H9 (cell line): ENCODE results near the gene RUVBL1. TPM values are rescaled to one million over a fixed set of nuclear protein-coding genes. Genes with fewer than 3 reads are reported as not detected.

ENCODE experiments used
- DNase-seq: peaks from one replicate; pipeline ENCODE4 v3.0.0-alpha.2; 2017
- H2AFZ ChIP-seq: one replicate; pipeline ENCODE4 v1.6.1; 2013; ENCODE audit warnings: mild to moderate bottlenecking, low read length, control low read depth, moderate library complexity
- H2AK5ac ChIP-seq: 2 replicates; pipeline ENCODE4 v1.6.1; 2013; ENCODE audit warnings: low read length, control low read depth, mixed read lengths; ENCODE audit not compliant: insufficient read length
- H2BK120ac ChIP-seq: one replicate; pipeline ENCODE4 v1.6.1; 2013; ENCODE audit warnings: low read depth, mild to moderate bottlenecking, low read length, control low read depth, inconsistent platforms; ENCODE audit not compliant: poor library complexity, severe bottlenecking
- H2BK12ac ChIP-seq: 2 replicates; pipeline ENCODE4 v1.6.1; 2013; ENCODE audit warnings: low read length, control low read depth, mixed read lengths, low read depth; ENCODE audit not compliant: insufficient read length
- H2BK15ac ChIP-seq: 2 replicates; pipeline ENCODE4 v1.6.1; 2013; ENCODE audit warnings: low read depth, low read length, control low read depth
- H2BK20ac ChIP-seq: one replicate; pipeline ENCODE4 v1.6.1; 2013; ENCODE audit warnings: low read depth, mild to moderate bottlenecking, low read length, control low read depth, inconsistent platforms; ENCODE audit not compliant: poor library complexity, severe bottlenecking
- H2BK5ac ChIP-seq: 2 replicates; pipeline ENCODE4 v1.6.1; 2013; ENCODE audit warnings: low read length, control low read depth, mixed read lengths; ENCODE audit not compliant: insufficient read length
- H3K14ac ChIP-seq: 2 replicates; pipeline ENCODE4 v1.6.1; 2013; ENCODE audit warnings: low read length, control low read depth; ENCODE audit not compliant: insufficient read depth
- H3K18ac ChIP-seq: 2 replicates; pipeline ENCODE4 v1.6.1; 2013; ENCODE audit warnings: low read depth, mild to moderate bottlenecking, mixed read lengths, low read length, control low read depth; ENCODE audit not compliant: insufficient read length
- H3K23ac ChIP-seq: 2 replicates; pipeline ENCODE4 v1.6.1; 2013; ENCODE audit warnings: low read length, control low read depth, mixed read lengths, low read depth; ENCODE audit not compliant: insufficient read length
- H3K23me2 ChIP-seq: 2 replicates; pipeline ENCODE4 v1.6.1; 2013; ENCODE audit warnings: low read depth, mild to moderate bottlenecking, mixed read lengths, low read length, control low read depth; ENCODE audit not compliant: insufficient read length, poor library complexity, severe bottlenecking
- H3K27ac ChIP-seq: 2 replicates; pipeline ENCODE4 v1.5.1; 2013; ENCODE audit warnings: low read length, control low read depth, mixed read lengths, low read depth; ENCODE audit not compliant: insufficient read length
- H3K27me3 ChIP-seq: 2 replicates; pipeline ENCODE4 v1.6.1; 2013; ENCODE audit warnings: low read length, control low read depth, inconsistent platforms; ENCODE audit not compliant: insufficient read depth
- H3K4ac ChIP-seq: 2 replicates; pipeline ENCODE4 v1.6.1; 2013; ENCODE audit warnings: low read depth, mild to moderate bottlenecking, control low read depth, inconsistent platforms, low read length, moderate library complexity
- H3K4me1 ChIP-seq: 2 replicates; pipeline ENCODE4 v1.6.1; 2013; ENCODE audit warnings: low read length, control low read depth, inconsistent platforms; ENCODE audit not compliant: insufficient read depth
- H3K4me2 ChIP-seq: 2 replicates; pipeline ENCODE4 v1.6.1; 2013; ENCODE audit warnings: low read length, control low read depth, mixed read lengths; ENCODE audit not compliant: insufficient read length, insufficient read depth
- H3K56ac ChIP-seq: 2 replicates; pipeline ENCODE4 v1.6.1; 2013; ENCODE audit warnings: low read depth, mild to moderate bottlenecking, mixed read lengths, low read length, control low read depth; ENCODE audit not compliant: insufficient read length
- H3K79me1 ChIP-seq: 2 replicates; pipeline ENCODE4 v1.6.1; 2013; ENCODE audit warnings: low read depth, mild to moderate bottlenecking, moderate library complexity, low read length, control low read depth, inconsistent platforms; ENCODE audit not compliant: insufficient read depth, poor library complexity, severe bottlenecking
- H3K79me2 ChIP-seq: 2 replicates; pipeline ENCODE4 v1.6.1; 2013; ENCODE audit warnings: low read length, control low read depth, inconsistent platforms; ENCODE audit not compliant: insufficient read depth
- H3K9ac ChIP-seq: 2 replicates; pipeline ENCODE4 v1.6.1; 2013; ENCODE audit warnings: low read length, control low read depth, mixed read lengths; ENCODE audit not compliant: insufficient read length; ENCODE audit errors: extremely low read depth
- H3K9me3 ChIP-seq: one replicate; pipeline ENCODE4 v1.6.1; 2013; ENCODE audit warnings: low read depth, low read length, inconsistent platforms; ENCODE audit not compliant: control insufficient read depth
- H3T11ph ChIP-seq: one replicate; pipeline ENCODE4 v1.6.1; 2013; ENCODE audit warnings: mild to moderate bottlenecking, low read length, control low read depth, inconsistent platforms
- H4K20me1 ChIP-seq: one replicate; pipeline ENCODE4 v1.6.1; 2013; ENCODE audit not compliant: control insufficient read depth, insufficient read length, insufficient read depth
- H4K5ac ChIP-seq: 2 replicates; pipeline ENCODE4 v1.6.1; 2013; ENCODE audit warnings: low read depth, mild to moderate bottlenecking, mixed read lengths, low read length, control low read depth; ENCODE audit not compliant: insufficient read length
- H4K8ac ChIP-seq: replicated peaks from 2 replicates; pipeline ENCODE4 v1.6.1; 2013; ENCODE audit warnings: low read length, control low read depth, mixed read lengths, low read depth; ENCODE audit not compliant: insufficient read length
- H4K91ac ChIP-seq: 2 replicates; pipeline ENCODE4 v1.6.1; 2013; ENCODE audit warnings: low read depth, mild to moderate bottlenecking, moderate library complexity, mixed read lengths, low read length, control low read depth; ENCODE audit not compliant: insufficient read length
- H3K27ac Mint-ChIP-seq, 3 experiments: 2 replicates in 2 of 3; 3 replicates in 1 of 3; pipeline ENCODE4 v1.8.0; 2020 to 2021; ENCODE audit warnings: mixed read lengths in 3 of 3, mild to moderate bottlenecking in 1 of 3, moderate library complexity in 1 of 3
- H3K27me3 Mint-ChIP-seq: 2 replicates; pipeline ENCODE4 v1.8.0; 2021; ENCODE audit warnings: low read depth, mild to moderate bottlenecking, moderate library complexity, mixed read lengths
- H3K36me3 Mint-ChIP-seq, 3 experiments: 2 replicates in 2 of 3; 3 replicates in 1 of 3; pipeline ENCODE4 v1.8.0; 2020 to 2021; ENCODE audit warnings: low read depth in 3 of 3, mixed read lengths in 3 of 3; ENCODE audit not compliant: insufficient read depth in 1 of 3
- H3K4me1 Mint-ChIP-seq, 2 experiments: 2 replicates each; pipeline ENCODE4 v1.8.0; 2020; ENCODE audit warnings: mixed read lengths in 2 of 2
- H3K4me3 Mint-ChIP-seq, 2 experiments: 2 replicates in 1 of 2; 3 replicates in 1 of 2; pipeline ENCODE4 v1.8.0; 2020 to 2021; ENCODE audit warnings: mild to moderate bottlenecking in 2 of 2, mixed read lengths in 2 of 2, moderate library complexity in 1 of 2
- H3K9me3 Mint-ChIP-seq, 2 experiments: 2 replicates in 1 of 2; 3 replicates in 1 of 2; pipeline ENCODE4 v1.8.0; 2020; ENCODE audit warnings: mild to moderate bottlenecking in 2 of 2, mixed read lengths in 2 of 2, moderate library complexity in 1 of 2
- WGBS: extraction: QIAGEN DNeasy Blood & Tissue Kit; methylation state at CpG from one replicate; pipeline ENCODE4 v1.1.7; 2013; ENCODE audit warnings: missing lambda C conversion rate, low lambda C conversion rate, mixed read lengths; ENCODE audit not compliant: insufficient read length; ENCODE audit errors: extremely low coverage; 5-methylcytosine and 5-hydroxymethylcytosine counted together
- total RNA-seq: library from RNA; stranded (reverse); gene quantifications from 2 replicates; pipeline ENCODE4 v1.2.1, GENCODE V29; 2021
- TF ChIP-seq, protein P1 (sequence below): fragments of 200-600 bp; sonication (generic); conservative IDR thresholded peaks from 3 replicates; pipeline ENCODE4 v1.8.0; 2021; ENCODE audit warnings: antibody characterized with exemption, mild to moderate bottlenecking

Gene RUVBL1
- total RNA-seq, 1 experiment from 2014 or later = 99.6 TPM

DNA sequence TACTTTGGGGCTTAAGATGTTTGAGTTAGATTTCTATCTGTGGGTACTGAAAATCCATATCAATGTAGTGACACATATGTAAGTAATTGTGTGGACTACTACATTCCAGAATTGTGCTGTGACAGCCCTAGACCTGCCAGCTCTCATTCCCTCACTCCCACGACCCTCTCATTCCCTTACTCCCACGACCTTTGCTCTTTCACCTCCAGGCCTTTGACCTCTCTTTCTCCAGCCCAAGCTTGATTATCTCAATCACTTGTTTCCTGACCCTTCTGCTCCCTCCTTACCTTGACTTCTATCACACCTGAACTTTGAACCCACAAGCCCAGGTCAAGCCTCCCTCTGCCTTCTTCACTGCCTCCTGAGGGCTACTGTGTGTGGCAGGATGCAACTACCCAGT lies 3.6 kb upstream of the RUVBL1 start:
- no peak overlapping the region for H4K5ac ChIP-seq
- Mint-ChIP-seq H3K27ac (no peak overlapping the region; a peak in 1 of 7 replicates), H3K4me1 (peaks cover 4 to 11% of the 10 kb centered on the region in 2 experiments; a peak in 3 of 4 replicates), H3K36me3 (no peaks in the 10 kb centered on the region), H3K27me3 (peaks cover 14% of the 10 kb centered on the region), H3K9me3 (peaks cover 4% of the 10 kb centered on the region in 2 experiments; a peak in 1 of 5 replicates), H3K4me3 (no peak overlapping the region)
- H3K23ac ChIP-seq = no peak overlapping the region
- H4K20me1 ChIP-seq = no peaks in the 10 kb centered on the region
- no peaks in the 10 kb centered on the region for H3K4me1 ChIP-seq
- no peak overlapping the region for H3K4me2 ChIP-seq
- H3K9ac ChIP-seq = no peak overlapping the region
- H3K79me2 ChIP-seq = peaks cover 8% of the 10 kb centered on the region; the same call in 1 of the 2 replicates
- no peak overlapping the region for H3K56ac ChIP-seq
- TF ChIP-seq, protein P1, sequence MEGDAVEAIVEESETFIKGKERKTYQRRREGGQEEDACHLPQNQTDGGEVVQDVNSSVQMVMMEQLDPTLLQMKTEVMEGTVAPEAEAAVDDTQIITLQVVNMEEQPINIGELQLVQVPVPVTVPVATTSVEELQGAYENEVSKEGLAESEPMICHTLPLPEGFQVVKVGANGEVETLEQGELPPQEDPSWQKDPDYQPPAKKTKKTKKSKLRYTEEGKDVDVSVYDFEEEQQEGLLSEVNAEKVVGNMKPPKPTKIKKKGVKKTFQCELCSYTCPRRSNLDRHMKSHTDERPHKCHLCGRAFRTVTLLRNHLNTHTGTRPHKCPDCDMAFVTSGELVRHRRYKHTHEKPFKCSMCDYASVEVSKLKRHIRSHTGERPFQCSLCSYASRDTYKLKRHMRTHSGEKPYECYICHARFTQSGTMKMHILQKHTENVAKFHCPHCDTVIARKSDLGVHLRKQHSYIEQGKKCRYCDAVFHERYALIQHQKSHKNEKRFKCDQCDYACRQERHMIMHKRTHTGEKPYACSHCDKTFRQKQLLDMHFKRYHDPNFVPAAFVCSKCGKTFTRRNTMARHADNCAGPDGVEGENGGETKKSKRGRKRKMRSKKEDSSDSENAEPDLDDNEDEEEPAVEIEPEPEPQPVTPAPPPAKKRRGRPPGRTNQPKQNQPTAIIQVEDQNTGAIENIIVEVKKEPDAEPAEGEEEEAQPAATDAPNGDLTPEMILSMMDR = no peak
- DNase-seq = no peak
- H3K14ac ChIP-seq = no peak overlapping the region
- H3K79me1 ChIP-seq = peaks cover 5% of the 10 kb centered on the region
- no peak overlapping the region for H2BK12ac ChIP-seq
- no peak overlapping the region for H3K27ac ChIP-seq
- no peak overlapping the region for H2BK20ac ChIP-seq
- H2BK15ac ChIP-seq = no peak overlapping the region
- H2BK5ac ChIP-seq = no peak overlapping the region
- no peaks in the 10 kb centered on the region for H3K9me3 ChIP-seq
- peaks cover 5% of the 10 kb centered on the region for H3K23me2 ChIP-seq
- WGBS = no CpG with 5 or more reads among the region's 2 CpGs
- H3K18ac ChIP-seq = no peak overlapping the region
- no peak overlapping the region for H2BK120ac ChIP-seq
- no peaks in the 10 kb centered on the region; the same call in 1 of the 2 replicates for H3K27me3 ChIP-seq
- H3T11ph ChIP-seq = no peak overlapping the region
- H4K91ac ChIP-seq = no peak overlapping the region
- no peak overlapping the region for H3K4ac ChIP-seq
- no peak overlapping the region for H2AK5ac ChIP-seq
- H4K8ac ChIP-seq = no peak overlapping the region
- H2AFZ ChIP-seq = no peak overlapping the region
